T-helper 2 cell treated with Interferon-gamma antibody and Interleukin-4, amounts not matched to agents 5 μg/mL and 100 μg/mL, for 36 hours (primary cell): ENCODE results near the gene NT5C.

Source experiments
- DNase-seq: peaks from one replicate; pipeline ENCODE4 v3.0.0; 2021; ENCODE audit warnings: low spot score
- H3K27ac Mint-ChIP-seq: one replicate; pipeline ENCODE4 v1.8.0; 2021; ENCODE audit warnings: mild to moderate bottlenecking, mixed read lengths
- H3K27me3 Mint-ChIP-seq: one replicate; pipeline ENCODE4 v1.8.0; 2021; ENCODE audit warnings: low read depth, mixed read lengths
- H3K36me3 Mint-ChIP-seq: one replicate; pipeline ENCODE4 v1.8.0; 2021; ENCODE audit warnings: low read depth, mixed read lengths
- H3K4me1 Mint-ChIP-seq: one replicate; pipeline ENCODE4 v1.8.0; 2021; ENCODE audit warnings: low read depth, mixed read lengths
- H3K4me3 Mint-ChIP-seq: one replicate; pipeline ENCODE4 v1.8.0; 2022; ENCODE audit warnings: mild to moderate bottlenecking, moderate library complexity, mixed read lengths
- H3K9me3 Mint-ChIP-seq: one replicate; pipeline ENCODE4 v1.8.0; 2021; ENCODE audit warnings: mixed read lengths

NT5C gene

DNA sequence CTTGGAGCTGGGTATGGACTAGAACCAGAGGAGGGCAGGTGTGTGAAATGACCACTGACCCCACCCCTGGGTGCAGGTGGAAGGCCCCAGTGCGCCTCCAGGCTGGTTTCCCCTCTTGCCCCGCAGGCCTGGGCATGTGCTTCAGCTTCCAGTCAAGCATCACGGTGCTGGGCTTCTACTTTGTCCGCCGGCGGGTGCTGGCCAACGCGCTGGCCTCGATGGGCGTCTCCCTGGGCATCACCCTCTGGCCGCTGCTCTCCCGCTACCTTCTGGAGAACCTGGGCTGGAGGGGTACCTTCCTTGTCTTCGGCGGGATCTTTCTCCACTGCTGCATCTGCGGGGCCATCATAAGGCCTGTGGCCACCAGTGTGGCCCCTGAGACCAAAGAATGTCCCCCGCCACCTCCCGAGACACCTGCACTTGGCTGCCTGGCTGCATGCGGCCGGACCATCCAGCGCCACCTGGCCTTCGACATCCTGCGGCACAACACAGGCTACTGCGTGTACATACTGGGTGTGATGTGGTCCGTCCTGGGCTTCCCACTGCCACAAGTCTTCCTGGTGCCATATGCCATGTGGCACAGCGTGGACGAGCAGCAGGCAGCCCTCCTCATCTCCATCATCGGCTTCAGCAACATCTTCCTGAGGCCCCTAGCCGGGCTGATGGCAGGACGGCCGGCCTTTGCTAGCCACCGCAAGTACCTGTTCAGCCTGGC, 31.5 kb downstream of the NT5C start:
- DNase-seq = no peak
- Mint-ChIP-seq H3K4me3 (no peak overlapping the region), H3K4me1 (no peaks in the 10 kb centered on the region), H3K27ac (no peak overlapping the region), H3K36me3 (no peaks in the 10 kb centered on the region), H3K9me3 (no peaks in the 10 kb centered on the region), H3K27me3 (no peaks in the 10 kb centered on the region)

GRCh38 chr17:75098861-75099260, 32.7 kb downstream of the NT5C start:
- Mint-ChIP-seq H3K4me3 (no peak overlapping the region), H3K4me1 (no peaks in the 10 kb centered on the region), H3K27ac (no peak overlapping the region), H3K9me3 (no peaks in the 10 kb centered on the region), H3K27me3 (no peaks in the 10 kb centered on the region), H3K36me3 (no peaks in the 10 kb centered on the region)
- no peak for DNase-seq

DNA sequence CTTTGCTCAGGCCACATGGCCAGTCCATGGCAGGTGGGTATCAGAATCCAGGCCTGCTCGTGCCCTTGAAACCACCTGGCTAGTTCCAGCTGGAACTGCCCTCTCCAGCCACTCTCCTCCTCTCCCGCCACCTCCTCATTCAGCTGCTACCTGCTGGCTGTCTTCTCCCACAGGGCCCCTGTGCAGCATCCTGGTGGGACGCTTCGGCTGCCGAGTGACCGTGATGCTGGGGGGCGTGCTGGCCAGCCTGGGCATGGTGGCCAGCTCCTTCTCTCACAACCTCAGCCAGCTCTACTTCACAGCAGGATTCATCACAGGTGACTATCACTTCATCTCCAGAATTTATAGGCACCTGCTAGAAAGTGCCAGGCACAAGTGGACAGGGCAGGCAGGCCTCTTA, 33.7 kb downstream of the NT5C start:
- H3K27ac Mint-ChIP-seq = no peak overlapping the region
- H3K4me1 Mint-ChIP-seq = no peaks in the 10 kb centered on the region
- no peak overlapping the region for H3K4me3 Mint-ChIP-seq
- no peak for DNase-seq
- H3K27me3 Mint-ChIP-seq = no peaks in the 10 kb centered on the region
- H3K9me3 Mint-ChIP-seq = no peaks in the 10 kb centered on the region
- H3K36me3 Mint-ChIP-seq = no peaks in the 10 kb centered on the region

DNA sequence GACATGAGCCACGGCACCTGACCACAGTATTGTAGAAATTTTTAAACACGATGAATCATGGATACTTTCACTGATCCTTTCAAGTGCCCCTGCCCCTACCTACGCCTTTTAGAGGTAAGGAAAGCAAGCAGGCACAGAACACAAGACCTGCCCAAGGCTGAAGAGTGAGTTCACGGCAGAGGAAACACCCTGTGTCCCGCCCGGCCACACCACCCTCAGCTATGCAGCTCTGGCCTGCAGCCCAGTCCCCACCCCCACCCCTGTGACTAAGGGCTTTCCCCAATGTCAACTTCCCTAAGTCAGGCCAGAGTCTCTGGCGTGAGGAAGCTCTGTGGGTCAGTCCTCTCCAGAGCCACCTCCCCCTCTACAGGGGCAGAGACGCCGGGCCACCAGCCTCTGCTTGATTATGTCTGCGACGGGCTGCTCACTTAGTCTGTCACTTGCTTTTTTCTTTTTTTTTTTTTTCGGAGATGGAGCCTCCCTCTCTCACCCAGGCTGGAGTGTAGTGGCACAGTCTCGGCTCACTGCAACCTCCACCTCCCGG, 35.4 kb downstream of the NT5C start:
- Mint-ChIP-seq H3K27me3 (no peaks in the 10 kb centered on the region), H3K9me3 (no peaks in the 10 kb centered on the region), H3K27ac (no peak overlapping the region), H3K4me1 (peaks cover 5% of the 10 kb centered on the region), H3K36me3 (no peaks in the 10 kb centered on the region), H3K4me3 (no peak overlapping the region)
- DNase-seq = no peak

DNA sequence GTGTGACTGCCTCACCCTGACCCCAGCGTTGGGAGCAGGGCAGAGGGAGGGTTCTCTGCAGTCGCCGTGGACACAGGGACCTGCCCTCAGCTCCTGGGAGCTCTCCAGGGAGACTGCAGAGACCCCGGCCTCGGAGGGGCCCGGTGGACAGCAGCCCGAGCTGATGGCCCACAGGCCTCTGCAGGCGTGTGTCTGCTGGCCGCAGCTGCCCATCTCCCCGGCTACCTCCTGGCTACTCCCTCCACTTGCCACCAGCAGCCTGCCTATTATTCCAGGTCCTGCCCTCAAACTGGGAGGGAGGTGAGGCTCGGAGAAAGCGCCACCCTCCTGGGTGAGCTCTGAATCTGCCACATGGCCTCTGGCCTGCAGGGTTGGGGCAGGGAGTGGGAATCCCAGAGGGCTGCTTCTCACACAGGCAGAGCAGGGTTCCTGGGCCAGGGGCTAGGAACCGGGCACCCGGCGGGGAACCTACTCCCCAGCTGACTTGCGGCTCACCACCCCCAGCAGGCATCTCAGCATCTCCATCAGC, 36.6 kb downstream of the NT5C start:
- Mint-ChIP-seq H3K36me3 (peaks cover 2% of the 10 kb centered on the region), H3K4me3 (no peak overlapping the region), H3K27ac (no peak overlapping the region), H3K27me3 (no peaks in the 10 kb centered on the region), H3K4me1 (peaks cover 8% of the 10 kb centered on the region), H3K9me3 (no peaks in the 10 kb centered on the region)
- no peak for DNase-seq

GRCh38 chr17:75093548-75094158, 37.9 kb downstream of the NT5C start:
- no peaks in the 10 kb centered on the region for H3K27me3 Mint-ChIP-seq
- peaks cover 20% of the 10 kb centered on the region for H3K4me1 Mint-ChIP-seq
- DNase-seq = no peak
- no peak overlapping the region for H3K27ac Mint-ChIP-seq
- H3K4me3 Mint-ChIP-seq = no peak overlapping the region
- no peaks in the 10 kb centered on the region for H3K9me3 Mint-ChIP-seq
- H3K36me3 Mint-ChIP-seq = peaks cover 2% of the 10 kb centered on the region

DNA sequence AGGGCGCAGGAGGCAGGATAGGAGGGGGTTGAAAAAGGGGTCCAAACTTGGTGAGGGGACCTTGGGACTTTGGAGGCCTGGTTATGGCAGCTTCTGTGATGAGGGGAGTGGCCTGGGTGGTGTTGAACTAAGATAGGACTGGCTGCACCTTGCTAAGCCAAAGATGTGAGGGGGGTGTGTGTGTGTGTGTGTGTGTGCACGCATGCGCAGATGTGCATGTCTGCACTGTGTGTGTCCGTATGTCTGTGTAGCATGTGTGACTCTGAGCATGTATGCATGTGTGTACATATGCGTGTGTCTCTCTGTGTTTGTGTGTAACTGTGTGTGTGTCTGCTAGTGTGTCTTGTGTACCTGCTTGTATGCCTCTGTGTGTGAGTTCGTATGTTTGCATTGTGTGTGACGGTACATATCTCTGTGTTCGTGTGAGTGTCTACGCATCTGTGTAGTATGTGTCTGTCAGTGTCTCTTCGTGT, 39.7 kb downstream of the NT5C start:
- no peak for DNase-seq
- no peak overlapping the region for H3K27ac Mint-ChIP-seq
- H3K27me3 Mint-ChIP-seq = no peaks in the 10 kb centered on the region
- peaks cover 2% of the 10 kb centered on the region for H3K36me3 Mint-ChIP-seq
- no peak overlapping the region for H3K4me3 Mint-ChIP-seq
- no peaks in the 10 kb centered on the region for H3K9me3 Mint-ChIP-seq
- H3K4me1 Mint-ChIP-seq = peaks cover 27% of the 10 kb centered on the region

- H3K9me3 Mint-ChIP-seq = no peaks in the 10 kb centered on the region
- peaks cover 2% of the 10 kb centered on the region for H3K36me3 Mint-ChIP-seq
- no peak for DNase-seq
- peaks cover 31% of the 10 kb centered on the region for H3K4me1 Mint-ChIP-seq
- no peaks in the 10 kb centered on the region for H3K27me3 Mint-ChIP-seq
- no peak overlapping the region for H3K4me3 Mint-ChIP-seq
- H3K27ac Mint-ChIP-seq = no peak overlapping the region
These were observed 40.4 kb downstream of the NT5C start for GRCh38 chr17:75090871-75091854.

DNA sequence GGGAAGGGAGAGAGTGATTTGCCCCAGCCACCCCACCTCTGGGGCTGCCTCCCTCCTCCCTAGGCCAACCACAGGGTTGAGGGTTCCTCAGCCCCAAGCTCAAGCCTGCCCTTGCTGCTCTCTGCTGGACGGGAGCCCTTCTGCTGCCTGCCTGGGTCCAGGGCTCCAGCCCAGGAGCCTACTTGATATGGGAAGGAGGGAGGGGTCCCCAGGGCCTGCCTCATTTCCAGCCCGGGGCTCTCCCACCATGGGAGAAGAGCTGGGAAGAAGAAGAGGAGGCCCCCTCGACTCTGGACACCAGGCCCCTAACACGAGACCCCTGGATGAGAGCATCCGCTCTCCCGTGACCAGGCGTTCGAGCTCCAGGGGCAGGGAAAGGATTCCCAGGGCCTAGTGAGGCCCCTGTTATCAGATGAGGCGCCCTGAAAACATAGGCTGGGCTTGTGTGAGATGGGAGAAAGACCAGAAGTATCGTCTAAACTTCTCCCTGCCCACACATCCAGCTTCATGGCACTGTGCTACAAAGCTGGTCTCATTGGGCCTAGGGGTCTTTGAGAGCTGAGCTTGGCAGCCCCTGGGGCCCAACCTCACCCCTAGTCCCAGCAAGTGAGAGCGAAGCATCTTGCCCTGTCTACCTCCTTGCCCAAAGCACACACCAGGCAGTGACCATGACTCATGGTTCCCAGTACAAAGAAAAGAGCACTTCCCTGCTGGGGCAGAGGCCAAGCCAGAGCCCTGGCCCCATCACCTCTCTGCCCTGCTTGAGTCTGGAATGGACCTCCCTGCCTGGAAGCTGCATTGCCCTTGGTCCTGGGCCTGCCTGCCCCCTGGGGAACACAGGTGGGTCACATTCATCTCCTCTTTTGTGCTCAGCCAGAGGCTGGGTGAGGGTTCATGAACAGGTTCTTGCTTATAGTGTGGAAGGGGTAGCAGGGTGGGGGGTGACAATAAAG, 42.8 kb downstream of the NT5C start:
- peaks cover 2% of the 10 kb centered on the region for H3K36me3 Mint-ChIP-seq
- no peaks in the 10 kb centered on the region for H3K27me3 Mint-ChIP-seq
- H3K4me3 Mint-ChIP-seq = peak overlapping the region; percentile 85
- DNase-seq = no peak
- peak overlapping the region; percentile 67 for H3K27ac Mint-ChIP-seq
- no peaks in the 10 kb centered on the region for H3K9me3 Mint-ChIP-seq
- peaks cover 39% of the 10 kb centered on the region for H3K4me1 Mint-ChIP-seq

- Mint-ChIP-seq H3K27ac (peak within 1 kb of the TSS; percentile 72), H3K4me3 (peak within 1 kb of the TSS; percentile 85), H3K36me3 (peaks cover 2% of the 10 kb centered on the region), H3K27me3 (no peaks in the 10 kb centered on the region), H3K9me3 (no peaks in the 10 kb centered on the region), H3K4me1 (peaks cover 39% of the 10 kb centered on the region)
- peak; percentile 58 for DNase-seq
These were observed 43.7 kb downstream of the NT5C start, which contains the start of gene SLC16A5 for GRCh38 chr17:75087558-75088453. TSS of gene SLC16A5 (plus strand) at chr17:75087954. CDS start at chr17:75093637, 5,683 bp downstream.

DNA sequence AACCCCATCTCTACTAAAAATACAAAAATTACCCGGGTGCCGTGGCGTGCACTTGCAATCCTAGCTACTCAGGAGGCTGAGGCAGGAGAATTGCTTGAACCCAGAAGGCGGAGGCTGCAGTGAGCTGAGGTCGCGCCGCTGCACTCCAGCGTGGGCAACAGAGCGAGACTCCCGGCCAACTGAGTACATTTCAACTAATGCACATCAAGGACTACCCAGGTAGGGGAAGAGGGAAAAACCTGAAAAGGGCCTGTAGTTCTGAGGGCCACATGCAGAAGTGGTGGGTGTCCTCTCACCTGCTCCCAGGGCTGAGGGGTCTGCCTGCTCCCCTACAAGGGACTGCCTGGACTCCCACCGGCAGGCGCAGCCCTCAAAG, 44.4 kb downstream of the NT5C start:
- Mint-ChIP-seq H3K4me3 (peak overlapping the region; percentile 79), H3K4me1 (peaks cover 37% of the 10 kb centered on the region), H3K36me3 (peaks cover 2% of the 10 kb centered on the region), H3K27ac (peak overlapping the region; percentile 72), H3K9me3 (no peaks in the 10 kb centered on the region), H3K27me3 (no peaks in the 10 kb centered on the region)
- DNase-seq = no peak
